ENCODE results near the gene ODAD3.

The ODAD3 gene

GRCh38 chr19:11373885-11374432 lies 61.0 kb downstream of the ODAD3 start:
- DNase-seq: no peak

GRCh38 chr19:11373166-11373884 lies 61.6 kb downstream of the ODAD3 start:
- no peak for DNase-seq

GRCh38 chr19:11370744-11371143 lies 64.2 kb downstream of the ODAD3 start:
- DNase-seq: no peak
